Hepatocyte (in vitro differentiated cells): ENCODE measurements around the gene OR13F1. TPM values are rescaled to one million over a fixed set of nuclear protein-coding genes. Genes with fewer than 3 reads are reported as not detected.

Source experiments
- DNase-seq: peaks from one replicate; pipeline ENCODE4 v3.0.0-alpha.2; 2016; ENCODE audit warnings: low spot score
- H2AFZ ChIP-seq: fragments of 200-600 bp; sonication (generic); 2 replicates; pipeline ENCODE4 v1.6.0; 2016; ENCODE audit warnings: antibody characterized with exemption, mild to moderate bottlenecking
- H3K27ac ChIP-seq: fragments of 200-600 bp; sonication (generic); 2 replicates; pipeline ENCODE4 v1.5.1; 2016; ENCODE audit warnings: mild to moderate bottlenecking
- H3K27me3 ChIP-seq: fragments of 200-600 bp; sonication (generic); 2 replicates; pipeline ENCODE4 v1.6.1; 2016
- H3K36me3 ChIP-seq: fragments of 200-600 bp; sonication (generic); replicated peaks from 2 replicates; pipeline ENCODE4 v1.5.1; 2016; ENCODE audit warnings: low read depth; ENCODE audit not compliant: insufficient read depth
- H3K4me1 ChIP-seq: fragments of 200-600 bp; sonication (generic); 2 replicates; pipeline ENCODE4 v1.5.1; 2016; ENCODE audit warnings: mild to moderate bottlenecking, moderate library complexity; ENCODE audit not compliant: insufficient read depth
- H3K4me2 ChIP-seq: fragments of 200-600 bp; sonication (generic); 2 replicates; pipeline ENCODE4 v1.6.0; 2016
- H3K4me3 ChIP-seq: fragments of 200-600 bp; sonication (generic); 2 replicates; pipeline ENCODE4 v1.5.1; 2016; ENCODE audit warnings: mild to moderate bottlenecking
- H3K79me2 ChIP-seq: fragments of 200-600 bp; sonication (generic); 2 replicates; pipeline ENCODE4 v1.6.0; 2017; ENCODE audit warnings: mild to moderate bottlenecking
- H3K9me2 ChIP-seq: fragments of 200-600 bp; sonication (generic); replicated peaks from 2 replicates; pipeline ENCODE4 v1.6.0; 2017; ENCODE audit warnings: mild to moderate bottlenecking; ENCODE audit not compliant: insufficient read depth
- H3K9me3 ChIP-seq: fragments of 200-600 bp; sonication (generic); 2 replicates; pipeline ENCODE4 v1.5.1; 2016; ENCODE audit warnings: low read depth, mild to moderate bottlenecking
- H4K20me1 ChIP-seq: fragments of 200-600 bp; sonication (generic); 2 replicates; pipeline ENCODE4 v1.6.0; 2016; ENCODE audit warnings: mild to moderate bottlenecking; ENCODE audit not compliant: insufficient read depth, poor library complexity, severe bottlenecking
- EZH2 ChIP-seq: fragments of 200-600 bp; sonication (generic); IDR thresholded peaks from 2 replicates; pipeline ENCODE4 v1.6.1; 2016; ENCODE audit warnings: antibody characterized with exemption, mild to moderate bottlenecking, borderline replicate concordance
- EZH2phosphoT487 ChIP-seq: fragments of 200-600 bp; sonication (generic); IDR thresholded peaks from one replicate; pipeline ENCODE4 v1.6.1; 2018; ENCODE audit warnings: antibody characterized with exemption, mild to moderate bottlenecking, low read depth, moderate library complexity; ENCODE audit not compliant: unreplicated experiment, severe bottlenecking
- WGBS: methylation state at CpG from one replicate; pipeline ENCODE4 v1.1.6; 2016; ENCODE audit warnings: low lambda C conversion rate; ENCODE audit errors: missing lambda C conversion rate; 5-methylcytosine and 5-hydroxymethylcytosine counted together
- polyA plus RNA-seq: library from polyadenylated mRNA; unstranded; fragments of >200 nt; fragmentation: Nextera tagmentation; extraction: Ambion mirVana; gene quantifications from 2 replicates; pipeline ENCODE4 v1.2.1, GENCODE V29; 2016
- total RNA-seq: library from RNA; depleted of rRNA; stranded (reverse); fragments of >200 nt; gene quantifications from 2 replicates; pipeline ENCODE4 v1.2.3, GENCODE V29; 2014
- TF ChIP-seq, protein P1 (sequence below): fragments of 200-600 bp; sonication (generic); IDR thresholded peaks from 2 replicates; pipeline ENCODE4 v1.5.1; 2016; ENCODE audit warnings: antibody characterized with exemption, mild to moderate bottlenecking; ENCODE audit not compliant: poor library complexity

OR13F1 gene
- total and polyA plus RNA-seq, 2 experiments from 2014 or later: not detected

DNA sequence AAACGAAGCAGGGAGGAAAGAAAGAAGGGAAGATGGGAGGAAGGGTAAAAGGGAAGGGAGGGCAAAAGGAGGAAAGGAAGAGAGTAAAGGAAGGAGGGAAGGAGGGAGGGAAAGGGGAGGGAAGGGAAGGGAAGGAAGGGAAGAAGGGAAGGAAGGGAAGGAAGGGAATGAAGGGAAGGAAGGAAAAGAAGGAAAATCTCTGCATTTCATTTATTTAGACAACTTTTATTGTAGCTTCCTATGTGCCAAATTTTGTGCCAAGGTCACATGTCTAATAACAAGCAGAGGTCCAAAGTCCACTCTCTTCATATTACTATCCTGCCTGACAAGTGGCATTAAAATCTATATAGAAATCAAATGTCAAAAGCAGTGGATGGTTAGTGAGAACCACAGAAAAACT, 35.2 kb downstream of the OR13F1 start:
- H4K20me1 ChIP-seq: no peaks in the 10 kb centered on the region
- TF ChIP-seq, protein P1, sequence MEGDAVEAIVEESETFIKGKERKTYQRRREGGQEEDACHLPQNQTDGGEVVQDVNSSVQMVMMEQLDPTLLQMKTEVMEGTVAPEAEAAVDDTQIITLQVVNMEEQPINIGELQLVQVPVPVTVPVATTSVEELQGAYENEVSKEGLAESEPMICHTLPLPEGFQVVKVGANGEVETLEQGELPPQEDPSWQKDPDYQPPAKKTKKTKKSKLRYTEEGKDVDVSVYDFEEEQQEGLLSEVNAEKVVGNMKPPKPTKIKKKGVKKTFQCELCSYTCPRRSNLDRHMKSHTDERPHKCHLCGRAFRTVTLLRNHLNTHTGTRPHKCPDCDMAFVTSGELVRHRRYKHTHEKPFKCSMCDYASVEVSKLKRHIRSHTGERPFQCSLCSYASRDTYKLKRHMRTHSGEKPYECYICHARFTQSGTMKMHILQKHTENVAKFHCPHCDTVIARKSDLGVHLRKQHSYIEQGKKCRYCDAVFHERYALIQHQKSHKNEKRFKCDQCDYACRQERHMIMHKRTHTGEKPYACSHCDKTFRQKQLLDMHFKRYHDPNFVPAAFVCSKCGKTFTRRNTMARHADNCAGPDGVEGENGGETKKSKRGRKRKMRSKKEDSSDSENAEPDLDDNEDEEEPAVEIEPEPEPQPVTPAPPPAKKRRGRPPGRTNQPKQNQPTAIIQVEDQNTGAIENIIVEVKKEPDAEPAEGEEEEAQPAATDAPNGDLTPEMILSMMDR: no peak
- no peak for TF ChIP-seq EZH2phosphoT487
- no peak for TF ChIP-seq EZH2
- H3K27ac ChIP-seq: no peak overlapping the region
- H3K9me2 ChIP-seq: no peaks in the 10 kb centered on the region
- H3K4me3 ChIP-seq: no peak overlapping the region
- no peaks in the 10 kb centered on the region for H3K79me2 ChIP-seq
- H3K27me3 ChIP-seq: no peaks in the 10 kb centered on the region
- no peaks in the 10 kb centered on the region for H3K4me1 ChIP-seq
- WGBS: 83% methylated on average over 1 of the region's 1 CpG
- H2AFZ ChIP-seq: no peak overlapping the region
- no peak overlapping the region for H3K4me2 ChIP-seq
- no peak for DNase-seq
- H3K36me3 ChIP-seq: no peaks in the 10 kb centered on the region
- no peaks in the 10 kb centered on the region for H3K9me3 ChIP-seq

DNA sequence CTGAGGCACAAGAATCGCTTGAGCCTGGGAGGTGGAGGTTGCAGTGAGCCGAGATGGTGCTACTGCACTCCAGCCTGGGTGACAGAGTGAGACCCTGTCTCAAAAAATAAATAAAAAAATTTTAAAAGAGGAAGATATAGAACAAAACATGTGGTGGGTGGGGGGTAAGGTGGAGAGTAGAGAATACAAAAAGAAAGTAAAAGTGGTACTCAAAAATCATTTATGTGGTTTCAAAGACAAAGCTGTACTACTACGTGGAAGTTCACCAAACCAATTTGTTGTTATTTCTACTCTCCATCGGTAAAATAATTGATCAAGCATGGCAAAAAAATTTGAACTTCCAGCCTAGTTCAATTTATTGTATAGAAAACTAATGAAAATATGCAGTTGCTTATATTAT, 40.6 kb downstream of the OR13F1 start:
- no peak overlapping the region for H3K27ac ChIP-seq
- H3K4me1 ChIP-seq: no peaks in the 10 kb centered on the region
- no peaks in the 10 kb centered on the region for H3K9me3 ChIP-seq
- H3K4me3 ChIP-seq: no peak overlapping the region
- no peak overlapping the region for H2AFZ ChIP-seq
- H3K27me3 ChIP-seq: no peaks in the 10 kb centered on the region
- H3K79me2 ChIP-seq: no peaks in the 10 kb centered on the region
- DNase-seq: no peak
- H3K36me3 ChIP-seq: no peaks in the 10 kb centered on the region
- H3K4me2 ChIP-seq: no peak overlapping the region
- 91% methylated on average over 4 of the region's 4 CpGs for WGBS
- H4K20me1 ChIP-seq: no peaks in the 10 kb centered on the region
- no peaks in the 10 kb centered on the region for H3K9me2 ChIP-seq
- no peak for TF ChIP-seq EZH2
- no peak for TF ChIP-seq EZH2phosphoT487
- TF ChIP-seq, protein P1: no peak

GRCh38 chr9:104553261-104553660, 49.2 kb downstream of the OR13F1 start:
- Histone ChIP-seq H3K9me3 (no peaks in the 10 kb centered on the region), H3K79me2 (no peaks in the 10 kb centered on the region), H4K20me1 (no peaks in the 10 kb centered on the region), H3K4me2 (no peak overlapping the region), H3K27me3 (no peaks in the 10 kb centered on the region), H2AFZ (no peak overlapping the region), H3K4me1 (no peaks in the 10 kb centered on the region), H3K27ac (no peak overlapping the region), H3K4me3 (no peak overlapping the region), H3K9me2 (no peaks in the 10 kb centered on the region), H3K36me3 (no peaks in the 10 kb centered on the region)
- TF ChIP-seq EZH2phosphoT487: no peak
- TF ChIP-seq, protein P1: no peak
- 39% methylated on average over 1 of the region's 1 CpG for WGBS
- no peak for DNase-seq

Other genes starting within 250 kb of the OR13F1 start
- gene OR13C4, start 22.9 kb downstream of the OR13F1 start, total RNA-seq: not detected in 2 replicates
- not detected in 2 replicates for gene OR13C4, start 22.9 kb downstream of the OR13F1 start, polyA plus RNA-seq
- gene OR13C3, start 32.6 kb downstream of the OR13F1 start, total RNA-seq: not detected in 2 replicates
- gene OR13C3, start 32.6 kb downstream of the OR13F1 start, polyA plus RNA-seq: not detected in 2 replicates
- gene OR13C8, start 64.9 kb downstream of the OR13F1 start, total RNA-seq: not detected in 2 replicates
- gene OR13C8, start 64.9 kb downstream of the OR13F1 start, polyA plus RNA-seq: not detected in 2 replicates
- gene OR13C5, start 95.2 kb downstream of the OR13F1 start, total RNA-seq: not detected in 2 replicates
- not detected in 2 replicates for gene OR13C5, start 95.2 kb downstream of the OR13F1 start, polyA plus RNA-seq
- gene OR13C2, start 101.4 kb downstream of the OR13F1 start, total RNA-seq: not detected in 2 replicates
- not detected in 2 replicates for gene OR13C2, start 101.4 kb downstream of the OR13F1 start, polyA plus RNA-seq
- not detected in 2 replicates for gene OR13C9, start 113.9 kb downstream of the OR13F1 start, total RNA-seq
- gene OR13C9, start 113.9 kb downstream of the OR13F1 start, polyA plus RNA-seq: not detected in 2 replicates
- not detected in 2 replicates for gene OR13D1, start 190.3 kb downstream of the OR13F1 start, total RNA-seq
- gene OR13D1, start 190.3 kb downstream of the OR13F1 start, polyA plus RNA-seq: not detected in 2 replicates
- gene NIPSNAP3A, start 243.4 kb downstream of the OR13F1 start, total RNA-seq: 44.4 and 47.8 TPM in 2 replicates
- gene NIPSNAP3A, start 243.4 kb downstream of the OR13F1 start, polyA plus RNA-seq: 31.8 and 37.3 TPM in 2 replicates